Caco-2 (cell line): ENCODE results near the gene MCOLN2. TPM values are rescaled to one million over a fixed set of nuclear protein-coding genes. Genes with fewer than 3 reads are reported as not detected.
"Not testable (repeated sequence)": the region's sequence is repeated elsewhere in the genome, so short reads cannot be mapped to it uniquely, and the experiment has no call there.

Source experiments
- BruUV-seq: library from RNA; stranded (reverse); fragments of 400-500 nt; replicated peaks from 2 replicates; lab custom pipeline; 2021; lab: Mats Ljungman, UMichigan
- CTCF ChIA-PET: fragments of 300-600 bp; sonication (Branson Sonifier 250); formaldehyde crosslinking; loops from one replicate; lab custom pipeline; 2022; ENCODE audit warnings: antibody characterized with exemption; lab: Charles Lee
- POLR2A ChIA-PET: fragments of 300-600 bp; sonication (Branson Sonifier 250); formaldehyde crosslinking; loops from one replicate; lab custom pipeline; 2022; ENCODE audit warnings: antibody characterized with exemption; lab: Charles Lee
- DNase-seq, 2 experiments: peaks; one replicate each; pipeline versions ENCODE4 v3.0.0 to v3.0.0-alpha.2; 2020 to 2022
- H3K27me3 ChIP-seq: replicated peaks from 2 replicates; pipeline ENCODE4 v1.6.0; 2011; ENCODE audit warnings: low read length; ENCODE audit not compliant: control insufficient read depth, insufficient read depth
- H3K36me3 ChIP-seq: 2 replicates; pipeline ENCODE4 v1.5.1; 2011; ENCODE audit warnings: low read length; ENCODE audit not compliant: control insufficient read depth, insufficient read depth
- H3K4me1 ChIP-seq: fragments of 250-450 bp; sonication (Bioruptor Pico); 2 replicates; pipeline ENCODE4 v1.5.1; 2020; ENCODE audit warnings: mild to moderate bottlenecking
- H3K4me3 ChIP-seq: 2 replicates; pipeline ENCODE4 v1.5.1; 2011; ENCODE audit warnings: low read depth, mild to moderate bottlenecking, control low read depth, low read length
- H3K9me3 ChIP-seq: fragments of 250-450 bp; sonication (Bioruptor Pico); 2 replicates; pipeline ENCODE4 v1.5.1; 2020; ENCODE audit warnings: mild to moderate bottlenecking, moderate library complexity
- H3K27ac Mint-ChIP-seq: one replicate; pipeline ENCODE4 v1.8.0; 2022; ENCODE audit warnings: mixed read lengths; ENCODE audit not compliant: unreplicated experiment
- H3K27me3 Mint-ChIP-seq: one replicate; pipeline ENCODE4 v1.8.0; 2022; ENCODE audit warnings: mixed read lengths; ENCODE audit not compliant: insufficient read depth, unreplicated experiment
- H3K36me3 Mint-ChIP-seq: one replicate; pipeline ENCODE4 v1.8.0; 2022; ENCODE audit warnings: mild to moderate bottlenecking, mixed read lengths; ENCODE audit not compliant: insufficient read depth, unreplicated experiment
- H3K4me1 Mint-ChIP-seq: one replicate; pipeline ENCODE4 v1.8.0; 2022; ENCODE audit warnings: low read depth, mixed read lengths; ENCODE audit not compliant: unreplicated experiment
- H3K4me3 Mint-ChIP-seq: one replicate; pipeline ENCODE4 v1.8.0; 2022; ENCODE audit warnings: mild to moderate bottlenecking, moderate library complexity, mixed read lengths; ENCODE audit not compliant: unreplicated experiment
- H3K9me3 Mint-ChIP-seq: one replicate; pipeline ENCODE4 v1.8.0; 2022; ENCODE audit warnings: mixed read lengths; ENCODE audit not compliant: unreplicated experiment
- CTCF ChIP-seq, 2 experiments: fragments of 200-600 bp in 1 of 2; IDR thresholded peaks; 1 replicate in 1 of 2; 2 replicates in 1 of 2; pipeline versions ENCODE4 v1.5.1 to v1.8.0; 2011 to 2022; ENCODE audit warnings: antibody characterized with exemption in 1 of 2, control low read depth in 1 of 2, inconsistent platforms in 1 of 2, low read depth in 1 of 2, low read length in 1 of 2, mild to moderate bottlenecking in 1 of 2, moderate library complexity in 1 of 2; ENCODE audit not compliant: insufficient read depth in 1 of 2, severe bottlenecking in 1 of 2, unreplicated experiment in 1 of 2
- intact Hi-C: fragments of 100-400 bp; cut with micrococcal nuclease; formaldehyde crosslinking; loops from one replicate; pipeline ENCODE4 v1.10.0; 2022; ENCODE audit not compliant: unreplicated experiment
- total RNA-seq: library from RNA; stranded (reverse); gene quantifications from 2 replicates; pipeline ENCODE4 v1.2.3, GENCODE V29; 2022

MCOLN2 gene
- total RNA-seq, 1 experiment from 2014 or later = not detected

- Histone ChIP-seq H3K4me1 (no peaks in the 10 kb centered on the region), H3K9me3 (no peaks in the 10 kb centered on the region), H3K27me3 (no peaks in the 10 kb centered on the region), H3K36me3 (no peaks in the 10 kb centered on the region), H3K4me3 (no peak overlapping the region)
- intact Hi-C loops = no loop called here
- CTCF ChIA-PET = no interaction called here
- BruUV-seq = no TSS peak
- Mint-ChIP-seq H3K9me3 (no peaks in the 10 kb centered on the region), H3K27ac (no peak overlapping the region), H3K36me3 (no peaks in the 10 kb centered on the region), H3K4me3 (no peak overlapping the region), H3K27me3 (peaks cover 13% of the 10 kb centered on the region), H3K4me1 (no peaks in the 10 kb centered on the region)
- DNase-seq = peak in 1 of 2 experiments; percentile 16
- POLR2A ChIA-PET = no interaction called here
- TF ChIP-seq CTCF (IDR thresholded peaks at IDR 0.05; ENCODE audit: insufficient read depth in 1 of 2, low read depth in 1 of 2, low read length in 1 of 2, severe bottlenecking in 1 of 2, unreplicated experiment in 1 of 2) = no peak
These were observed 83.4 kb downstream of the MCOLN2 start for GRCh38 chr1:84913555-84913892.

GRCh38 chr1:84912726-84913554, 84.0 kb downstream of the MCOLN2 start:
- no peaks in the 10 kb centered on the region for H3K4me1 Mint-ChIP-seq

GRCh38 chr1:84908746-84909464, 88.0 kb downstream of the MCOLN2 start:
- H3K9me3 ChIP-seq, H3K4me3 ChIP-seq, intact Hi-C loops, BruUV-seq, POLR2A ChIA-PET, H3K4me1 Mint-ChIP-seq, H3K9me3 Mint-ChIP-seq, H3K36me3 Mint-ChIP-seq, H3K27ac Mint-ChIP-seq, H3K27me3 ChIP-seq, CTCF ChIA-PET, H3K4me1 ChIP-seq, DNase-seq, H3K36me3 ChIP-seq, H3K4me3 Mint-ChIP-seq: not testable (repeated sequence)
- H3K27me3 Mint-ChIP-seq = peaks cover 14% of the 10 kb centered on the region

More at GRCh38 chr1:84912726-84913554, 84.0 kb downstream of the MCOLN2 start:
- BruUV-seq = no TSS peak
- Mint-ChIP-seq H3K4me3 (no peak overlapping the region), H3K9me3 (no peaks in the 10 kb centered on the region), H3K27ac (no peak overlapping the region), H3K36me3 (no peaks in the 10 kb centered on the region), H3K27me3 (peaks cover 9% of the 10 kb centered on the region)
- POLR2A ChIA-PET = no interaction called here
- Histone ChIP-seq H3K27me3 (no peaks in the 10 kb centered on the region), H3K36me3 (no peaks in the 10 kb centered on the region), H3K4me3 (no peak overlapping the region), H3K4me1 (no peaks in the 10 kb centered on the region), H3K9me3 (no peaks in the 10 kb centered on the region)
- intact Hi-C loops = no loop called here
- TF ChIP-seq CTCF (IDR thresholded peaks at IDR 0.05; ENCODE audit: insufficient read depth in 1 of 2, low read depth in 1 of 2, low read length in 1 of 2, severe bottlenecking in 1 of 2, unreplicated experiment in 1 of 2) = no peak
- CTCF ChIA-PET = no interaction called here
- no peak for DNase-seq
